GM18508 (cell line): ENCODE data around the gene PRAMEF18.
"Not testable (repeated sequence)": the region's sequence is repeated elsewhere in the genome, so short reads cannot be mapped to it uniquely, and the experiment has no call there.

Experiments
- ATAC-seq: cut with Tn5 transposase; IDR thresholded peaks from one replicate; pipeline ENCODE4 v1.9.1; 2021; ENCODE audit warnings: moderate number of reproducible peaks; ENCODE audit not compliant: insufficient read depth, unreplicated experiment

Gene PRAMEF18

DNA sequence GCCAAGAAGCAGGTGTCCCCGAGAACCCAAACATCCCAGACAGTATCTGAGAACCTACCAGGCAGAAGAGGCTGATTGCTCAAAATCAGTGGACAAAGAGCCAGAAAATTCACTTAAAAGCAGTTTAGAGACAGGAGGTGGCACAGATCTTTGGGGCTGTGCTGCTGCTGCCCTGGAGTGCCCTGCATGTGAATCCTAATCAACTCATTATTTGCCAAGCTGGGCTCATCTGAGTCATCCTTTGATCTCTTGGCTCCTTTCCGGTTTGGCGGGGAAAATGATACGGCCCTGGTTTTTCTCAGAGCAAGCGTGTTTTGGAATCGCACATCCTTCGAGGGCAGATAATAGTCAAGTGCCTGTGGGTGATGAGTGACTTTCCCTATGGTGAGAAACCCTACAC, 9.3 kb downstream of the PRAMEF18 start:
- not testable (repeated sequence) for ATAC-seq

DNA sequence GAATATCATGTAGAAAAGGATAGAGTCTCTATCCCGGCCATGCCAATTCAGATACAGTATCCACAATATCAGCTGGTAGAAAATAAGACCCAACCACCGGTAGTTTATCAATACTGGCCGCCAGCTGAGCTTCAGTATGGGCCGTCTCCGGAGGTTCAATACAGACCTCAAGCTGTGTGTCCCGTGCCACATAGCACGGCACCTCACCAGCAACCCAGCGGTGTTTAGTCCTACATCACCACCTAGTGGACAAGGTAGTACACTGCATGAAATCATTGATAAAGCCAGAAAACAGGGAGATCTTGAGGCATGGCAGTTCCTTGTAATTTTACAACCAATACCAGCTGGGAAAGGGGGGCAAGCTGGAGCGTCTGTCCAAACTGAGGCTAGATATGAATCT, 17.2 kb downstream of the PRAMEF18 start:
- ATAC-seq, result not testable (repeated sequence)

DNA sequence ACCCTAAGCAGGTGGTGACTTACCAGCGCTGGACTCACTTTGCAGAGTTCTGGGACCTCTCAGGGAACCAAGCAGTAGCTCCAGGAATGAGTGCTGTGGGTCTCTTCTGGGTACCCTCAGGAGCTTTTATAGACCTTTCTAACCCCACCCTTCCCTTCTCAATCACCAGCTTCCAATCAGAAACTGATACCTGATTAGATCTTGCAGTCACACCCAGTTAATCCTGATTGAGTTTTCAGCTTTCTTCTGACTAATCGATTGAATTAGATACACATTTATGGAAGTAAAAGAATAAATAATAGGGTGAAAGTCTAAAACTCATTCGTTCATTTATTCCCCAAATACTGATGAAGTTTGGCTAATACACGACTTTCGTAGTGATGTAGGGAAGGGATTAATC, 24.6 kb downstream of the PRAMEF18 start, which contains the start of gene PRAMEF13:
Gene PRAMEF13 (minus strand): TSS at position 101 of the 400 bp plus-strand sequence. CDS start 1,820 bp downstream, outside the sequence.
- ATAC-seq, result not testable (repeated sequence)
